ENCODE measurements around the gene AGBL1. TPM values are rescaled to one million over a fixed set of nuclear protein-coding genes. Genes with fewer than 3 reads are reported as not detected.
A peak's percentile ranks its signal among the peaks of the same experiment; 100 is the strongest.

The AGBL1 gene
- total and polyA plus RNA-seq, 4 donors, result 0.08 to 147 (median 4.7) TPM

DNA sequence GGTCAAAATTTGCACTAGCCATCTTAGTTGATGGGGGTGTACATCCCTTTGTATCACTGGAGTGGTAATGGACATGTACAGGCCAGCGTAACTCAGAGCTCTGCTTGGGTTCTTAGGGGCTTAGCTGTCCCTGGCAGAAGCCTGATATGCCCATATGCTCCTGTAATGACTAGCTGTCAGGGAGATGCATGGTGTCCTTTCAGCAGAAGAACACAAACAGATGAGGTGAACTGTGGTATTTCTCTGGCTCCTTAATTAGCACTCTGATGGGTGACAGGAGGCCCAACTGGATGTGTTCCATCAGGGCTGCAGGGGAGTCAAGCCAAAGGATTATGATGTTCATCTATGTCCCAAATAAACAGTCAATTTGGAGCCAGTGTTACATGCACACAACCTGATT lies 774.5 kb downstream of the AGBL1 start:
- WGBS, 2 donors, result 85 to 89% methylated on average over 1 of the region's 1 CpG
- no peak for ATAC-seq (ENCODE audit: insufficient read depth, low FRiP score)

DNA sequence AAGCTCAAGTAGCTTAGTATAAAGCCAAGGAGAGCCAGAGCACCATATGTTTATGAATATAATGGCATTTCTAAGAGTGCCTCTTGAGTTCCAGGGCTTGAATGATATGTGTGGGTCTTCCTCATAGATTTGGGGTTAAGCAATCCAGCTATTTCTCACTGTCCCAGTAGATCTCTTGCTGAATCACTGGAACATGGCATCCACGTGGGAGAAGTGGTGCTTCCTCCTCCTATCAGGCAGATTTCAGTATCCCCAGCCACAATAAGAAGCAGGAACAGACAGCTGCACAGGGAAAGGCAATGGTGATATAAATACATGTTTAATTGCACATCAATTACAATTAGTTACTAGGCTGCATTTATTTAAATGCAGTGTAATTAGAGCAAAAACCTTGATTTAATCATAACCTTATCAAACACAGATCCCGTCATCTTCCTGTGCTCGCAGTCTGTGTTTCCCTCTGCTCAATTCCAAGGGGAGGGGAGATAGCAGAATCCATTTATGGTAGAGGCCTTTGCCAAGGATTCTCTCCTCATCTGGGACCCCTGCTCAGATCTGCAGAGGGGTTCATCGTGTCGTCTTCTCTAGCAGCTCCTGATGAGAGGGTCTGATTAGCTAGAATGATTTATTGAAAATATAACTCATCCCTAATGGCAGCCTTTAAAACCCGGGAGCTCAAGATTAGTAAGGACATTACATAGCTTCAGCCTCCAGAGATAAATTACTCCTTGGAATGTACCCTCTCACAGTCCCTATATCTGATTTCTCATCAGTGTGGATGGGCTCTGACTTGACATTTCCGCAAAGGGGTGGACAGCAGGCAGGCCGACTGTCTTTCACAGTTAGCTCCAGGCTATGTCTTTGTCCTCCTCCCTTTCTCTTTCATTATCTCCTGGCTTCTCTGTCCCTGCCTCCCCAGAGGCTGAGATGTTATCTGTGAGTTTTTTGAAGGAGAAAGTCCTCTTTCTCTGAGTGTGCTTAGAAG lies 775.9 kb downstream of the AGBL1 start:
- Histone ChIP-seq H3K4me3 (no peak overlapping the region), H3K9me3 (ENCODE audit: control insufficient read depth in 4 of 4, insufficient read depth in 3 of 4, low read length in 3 of 4) (no peaks in the 10 kb centered on the region), H3K27me3 (ENCODE audit: control insufficient read depth in 3 of 3, insufficient read depth in 3 of 3, low read length in 2 of 3) (no peaks in the 10 kb centered on the region), H3K36me3 (ENCODE audit: control insufficient read depth in 4 of 4, insufficient read depth in 4 of 4, low read length in 4 of 4) (no peaks in the 10 kb centered on the region), H3K4me1 (ENCODE audit: control insufficient read depth in 5 of 5, insufficient read depth in 5 of 5, low read length in 5 of 5) (peaks cover 0 to 15% (median 0%) of the 10 kb centered on the region in 5 donors), H3K27ac (ENCODE audit: low read depth in 1 of 2, low read length in 1 of 2) (no peak overlapping the region), H3K9ac (ENCODE audit: insufficient read depth in 1 of 2, low read length in 2 of 2) (no peak overlapping the region)
- 65 to 68% methylated on average over 8 of the region's 8 CpGs for WGBS, 2 donors
- no peak for ATAC-seq (ENCODE audit: insufficient read depth, low FRiP score)
- DNase-seq, result peak in 1 of 3 donors; percentile 17
- TF ChIP-seq, protein P1, sequence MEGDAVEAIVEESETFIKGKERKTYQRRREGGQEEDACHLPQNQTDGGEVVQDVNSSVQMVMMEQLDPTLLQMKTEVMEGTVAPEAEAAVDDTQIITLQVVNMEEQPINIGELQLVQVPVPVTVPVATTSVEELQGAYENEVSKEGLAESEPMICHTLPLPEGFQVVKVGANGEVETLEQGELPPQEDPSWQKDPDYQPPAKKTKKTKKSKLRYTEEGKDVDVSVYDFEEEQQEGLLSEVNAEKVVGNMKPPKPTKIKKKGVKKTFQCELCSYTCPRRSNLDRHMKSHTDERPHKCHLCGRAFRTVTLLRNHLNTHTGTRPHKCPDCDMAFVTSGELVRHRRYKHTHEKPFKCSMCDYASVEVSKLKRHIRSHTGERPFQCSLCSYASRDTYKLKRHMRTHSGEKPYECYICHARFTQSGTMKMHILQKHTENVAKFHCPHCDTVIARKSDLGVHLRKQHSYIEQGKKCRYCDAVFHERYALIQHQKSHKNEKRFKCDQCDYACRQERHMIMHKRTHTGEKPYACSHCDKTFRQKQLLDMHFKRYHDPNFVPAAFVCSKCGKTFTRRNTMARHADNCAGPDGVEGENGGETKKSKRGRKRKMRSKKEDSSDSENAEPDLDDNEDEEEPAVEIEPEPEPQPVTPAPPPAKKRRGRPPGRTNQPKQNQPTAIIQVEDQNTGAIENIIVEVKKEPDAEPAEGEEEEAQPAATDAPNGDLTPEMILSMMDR (IDR thresholded peaks at IDR 0.05; ENCODE audit: control extremely low read depth, extremely low read depth), result no peak

More for the DNA sequence above, 774.5 kb downstream of the AGBL1 start:
- peaks cover 0 to 15% (median 0%) of the 10 kb centered on the region in 5 donors for H3K4me1 ChIP-seq (ENCODE audit: control insufficient read depth in 5 of 5, insufficient read depth in 5 of 5, low read length in 5 of 5)
- no peak for DNase-seq
- H3K36me3 ChIP-seq (ENCODE audit: control insufficient read depth in 4 of 4, insufficient read depth in 4 of 4, low read length in 4 of 4), result no peaks in the 10 kb centered on the region
- H3K4me3 ChIP-seq, result no peak overlapping the region
- H3K9me3 ChIP-seq (ENCODE audit: control insufficient read depth in 4 of 4, insufficient read depth in 3 of 4, low read length in 3 of 4), result no peaks in the 10 kb centered on the region
- H3K27ac ChIP-seq (ENCODE audit: low read depth in 1 of 2, low read length in 1 of 2), result no peak overlapping the region
- no peak overlapping the region for H3K9ac ChIP-seq (ENCODE audit: insufficient read depth in 1 of 2, low read length in 2 of 2)
- H3K27me3 ChIP-seq (ENCODE audit: control insufficient read depth in 3 of 3, insufficient read depth in 3 of 3, low read length in 2 of 3), result no peaks in the 10 kb centered on the region
- TF ChIP-seq, protein P1 (IDR thresholded peaks at IDR 0.05; ENCODE audit: control extremely low read depth, extremely low read depth), result no peak

DNA sequence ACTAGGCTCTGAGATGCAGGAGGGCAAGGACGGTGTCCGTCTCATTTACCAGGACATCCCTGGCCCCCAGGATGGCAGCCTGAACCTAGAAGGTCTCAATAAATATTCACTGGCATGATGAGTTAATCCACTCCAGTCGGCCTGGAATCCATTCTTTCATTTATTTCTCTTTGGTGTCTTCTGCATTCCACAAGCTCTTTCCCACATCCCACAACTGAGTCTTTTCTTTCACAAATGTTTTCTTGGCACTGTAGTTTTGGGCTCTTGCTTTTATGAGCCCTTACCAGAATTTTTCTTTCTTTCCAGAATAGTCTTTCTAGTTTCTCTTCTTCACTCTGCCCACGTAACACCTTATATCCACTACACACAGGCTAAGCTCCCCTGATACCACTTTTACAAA lies 778.0 kb downstream of the AGBL1 start:
- Histone ChIP-seq H3K27ac (ENCODE audit: low read depth in 1 of 2, low read length in 1 of 2) (no peak overlapping the region), H3K27me3 (ENCODE audit: control insufficient read depth in 3 of 3, insufficient read depth in 3 of 3, low read length in 2 of 3) (no peaks in the 10 kb centered on the region), H3K4me3 (no peak overlapping the region), H3K36me3 (ENCODE audit: control insufficient read depth in 4 of 4, insufficient read depth in 4 of 4, low read length in 4 of 4) (no peaks in the 10 kb centered on the region), H3K9ac (ENCODE audit: insufficient read depth in 1 of 2, low read length in 2 of 2) (no peak overlapping the region), H3K4me1 (ENCODE audit: control insufficient read depth in 5 of 5, insufficient read depth in 5 of 5, low read length in 5 of 5) (peaks cover 0 to 15% (median 0%) of the 10 kb centered on the region in 5 donors), H3K9me3 (ENCODE audit: control insufficient read depth in 4 of 4, insufficient read depth in 3 of 4, low read length in 3 of 4) (no peaks in the 10 kb centered on the region)
- 87 to 89% methylated on average over 4 of the region's 4 CpGs for WGBS, 2 donors
- DNase-seq (no peak), ATAC-seq (ENCODE audit: insufficient read depth, low FRiP score) (no peak)
- TF ChIP-seq, protein P1 (IDR thresholded peaks at IDR 0.05; ENCODE audit: control extremely low read depth, extremely low read depth), result no peak
